OCI-LY3 (cell line): Measurements from ENCODE around the gene BASP1.
A peak's percentile ranks its signal among the peaks of the same experiment; 100 is the strongest.

Source experiments
- H2AFZ ChIP-seq: fragments of 200-600, 300-600 bp; shearing (Covaris generic); 2 replicates; pipeline ENCODE4 v1.6.0; 2014; ENCODE audit warnings: antibody characterized with exemption, low read depth, low read length
- H3K27ac ChIP-seq: fragments of 200-600, 300-600 bp; sonication (generic); 2 replicates; pipeline ENCODE4 v1.5.1; 2014; ENCODE audit warnings: mild to moderate bottlenecking, low read length, moderate library complexity, mixed read lengths
- H3K27me3 ChIP-seq: fragments of 200-600, 300-600 bp; sonication (generic); 2 replicates; pipeline ENCODE4 v1.6.1; 2014; ENCODE audit warnings: low read depth, low read length, mixed read lengths
- H3K36me3 ChIP-seq: fragments of 200-600, 300-600 bp; sonication (generic); replicated peaks from 2 replicates; pipeline ENCODE3; 2014; ENCODE audit warnings: low read depth, low read length, mixed read lengths
- H3K4me1 ChIP-seq: fragments of 300-600, 200-600 bp; sonication (generic); 2 replicates; pipeline ENCODE4 v1.6.1; 2014; ENCODE audit warnings: low read length, mixed read lengths
- H3K4me2 ChIP-seq: fragments of 200-600, 300-600 bp; sonication (generic); 2 replicates; pipeline ENCODE4 v1.6.1; 2014; ENCODE audit warnings: low read length, mixed read lengths
- H3K4me3 ChIP-seq: fragments of 300-600, 200-600 bp; sonication (generic); 2 replicates; pipeline ENCODE4 v1.5.1; 2014; ENCODE audit warnings: antibody characterized with exemption, mild to moderate bottlenecking, low read length, moderate library complexity
- H3K79me2 ChIP-seq: fragments of 300-600, 200-600 bp; shearing (Covaris generic); 2 replicates; pipeline ENCODE4 v1.6.1; 2014; ENCODE audit warnings: mild to moderate bottlenecking, low read length, mixed read lengths
- H3K9ac ChIP-seq: fragments of 300-600, 200-600 bp; shearing (Covaris generic); 2 replicates; pipeline ENCODE4 v1.6.0; 2014; ENCODE audit warnings: mild to moderate bottlenecking, low read length, moderate library complexity
- H3K9me3 ChIP-seq: fragments of 200-600, 300-600 bp; shearing (Covaris generic); 2 replicates; pipeline ENCODE4 v1.6.1; 2014; ENCODE audit warnings: low read length, mixed read lengths; ENCODE audit not compliant: insufficient read depth
- H4K20me1 ChIP-seq: fragments of 200-600, 300-600 bp; sonication (generic); 2 replicates; pipeline ENCODE4 v1.6.1; 2016; ENCODE audit warnings: low read length, mixed read lengths; ENCODE audit not compliant: insufficient read depth
- CTCF ChIP-seq: fragments of 200-600, 300-600 bp; sonication (generic); IDR thresholded peaks from 2 replicates; pipeline ENCODE4 v1.5.1; 2014; ENCODE audit warnings: antibody characterized with exemption, low read length, low read depth
- EZH2phosphoT487 ChIP-seq: fragments of 200-600 bp; shearing (Covaris generic); IDR thresholded peaks from 2 replicates; pipeline ENCODE4 v1.6.1; 2018; ENCODE audit warnings: antibody characterized with exemption, mixed run types, low read depth

Gene BASP1

GRCh38 chr5:17265041-17265440 is 47.6 kb downstream of the BASP1 start:
- no peak overlapping the region for H2AFZ ChIP-seq
- H3K27me3 ChIP-seq = no peaks in the 10 kb centered on the region
- H3K4me3 ChIP-seq = peak overlapping the region; percentile 71
- peak overlapping the region; percentile 83 for H3K4me2 ChIP-seq
- peak overlapping the region; percentile 64; the same call in 1 of the 2 replicates for H3K9ac ChIP-seq
- H3K27ac ChIP-seq = peak overlapping the region; percentile 92
- H3K79me2 ChIP-seq = peaks cover 100% of the 10 kb centered on the region
- peaks cover 6% of the 10 kb centered on the region for H3K9me3 ChIP-seq
- peaks cover 37% of the 10 kb centered on the region for H3K36me3 ChIP-seq
- H4K20me1 ChIP-seq = peaks cover 51% of the 10 kb centered on the region
- TF ChIP-seq EZH2phosphoT487 (no peak), CTCF (no peak)
- H3K4me1 ChIP-seq = peaks cover 72% of the 10 kb centered on the region

- peaks cover 41% of the 10 kb centered on the region for H4K20me1 ChIP-seq
- peak overlapping the region; percentile 83 for H3K4me2 ChIP-seq
- H3K79me2 ChIP-seq = peaks cover 100% of the 10 kb centered on the region
- H3K27me3 ChIP-seq = no peaks in the 10 kb centered on the region
- H3K4me3 ChIP-seq = peak overlapping the region; percentile 71
- H3K36me3 ChIP-seq = peaks cover 30% of the 10 kb centered on the region
- H3K27ac ChIP-seq = peak overlapping the region; percentile 92
- peak overlapping the region; percentile 67 for H3K9ac ChIP-seq
- TF ChIP-seq CTCF (no peak), EZH2phosphoT487 (no peak)
- H2AFZ ChIP-seq = no peak overlapping the region
- H3K9me3 ChIP-seq = no peaks in the 10 kb centered on the region
- peaks cover 84% of the 10 kb centered on the region for H3K4me1 ChIP-seq
These were observed 49.7 kb downstream of the BASP1 start for GRCh38 chr5:17267106-17267505.

- peak overlapping the region; percentile 83 for H3K4me2 ChIP-seq
- H3K4me1 ChIP-seq = peaks cover 94% of the 10 kb centered on the region
- H3K27ac ChIP-seq = peak overlapping the region; percentile 92
- no peaks in the 10 kb centered on the region for H3K27me3 ChIP-seq
- peaks cover 15% of the 10 kb centered on the region for H3K36me3 ChIP-seq
- H3K79me2 ChIP-seq = peaks cover 100% of the 10 kb centered on the region
- H3K9me3 ChIP-seq = no peaks in the 10 kb centered on the region
- H3K4me3 ChIP-seq = peak overlapping the region; percentile 59
- peaks cover 48% of the 10 kb centered on the region for H4K20me1 ChIP-seq
- H3K9ac ChIP-seq = peak overlapping the region; percentile 73
- TF ChIP-seq EZH2phosphoT487 = no peak
- no peak for TF ChIP-seq CTCF
- no peak overlapping the region for H2AFZ ChIP-seq
These were observed 51.8 kb downstream of the BASP1 start for GRCh38 chr5:17269201-17269600.

- peak overlapping the region; percentile 49 for H3K9ac ChIP-seq
- H3K27me3 ChIP-seq = no peaks in the 10 kb centered on the region
- H3K79me2 ChIP-seq = peaks cover 99% of the 10 kb centered on the region
- peak overlapping the region; percentile 20; the same call in 1 of the 2 replicates for H3K4me3 ChIP-seq
- peaks cover 88% of the 10 kb centered on the region for H3K4me1 ChIP-seq
- peak overlapping the region; percentile 64 for H3K4me2 ChIP-seq
- TF ChIP-seq EZH2phosphoT487 (no peak), CTCF (no peak)
- peak overlapping the region; percentile 65 for H3K27ac ChIP-seq
- H3K9me3 ChIP-seq = no peaks in the 10 kb centered on the region
- no peak overlapping the region for H2AFZ ChIP-seq
- peaks cover 34% of the 10 kb centered on the region for H4K20me1 ChIP-seq
- H3K36me3 ChIP-seq = peaks cover 24% of the 10 kb centered on the region
These were observed 54.7 kb downstream of the BASP1 start for GRCh38 chr5:17272111-17272510.
